Gastrocnemius medialis (tissue), 4 donors: ENCODE results near the gene ACTR5. TPM values are rescaled to one million over a fixed set of nuclear protein-coding genes. Genes with fewer than 3 reads are reported as not detected.
A peak's percentile ranks its signal among the peaks of the same experiment; 100 is the strongest.

ENCODE experiments used
- ATAC-seq, 2 donors: fragments of 150-250 bp; one replicate each; pipeline ENCODE4 v1.9.1; 2016
- DNase-seq, 2 donors: peaks; one replicate each; pipeline ENCODE4 v3.0.0-alpha.2; 2019
- H3K27ac ChIP-seq, 4 donors: fragments of 200-600 bp; sonication (generic); 1 replicate in 1 of 4; 2 replicates in 3 of 4; pipeline ENCODE4 v1.5.1; 2016 to 2018; ENCODE audit warnings: mild to moderate bottlenecking in 2 of 4, moderate library complexity in 1 of 4
- H3K27me3 ChIP-seq, 3 donors: fragments of 200-600 bp; sonication (generic) in 2 of 3; 1 replicate in 1 of 3; 2 replicates in 2 of 3; pipeline versions ENCODE4 v1.5.1 to v1.6.0; 2016 to 2019; ENCODE audit warnings: mild to moderate bottlenecking in 1 of 3, moderate library complexity in 1 of 3
- H3K36me3 ChIP-seq, 2 donors: fragments of 200-600 bp; sonication (generic) in 1 of 2; one replicate each; pipeline ENCODE4 v1.5.1; 2017 to 2018
- H3K4me1 ChIP-seq, 2 donors: fragments of 200-600 bp; sonication (generic) in 1 of 2; one replicate each; pipeline ENCODE4 v1.5.1; 2016 to 2017; ENCODE audit warnings: mild to moderate bottlenecking in 2 of 2
- H3K4me3 ChIP-seq, 4 donors: fragments of 200-600 bp; sonication (generic) in 3 of 4; 1 replicate in 1 of 4; 2 replicates in 3 of 4; pipeline ENCODE4 v1.5.1; 2016 to 2019; ENCODE audit warnings: mild to moderate bottlenecking in 2 of 4
- H3K9me3 ChIP-seq, 3 donors: fragments of 200-600 bp; sonication (generic) in 2 of 3; 1 replicate in 1 of 3; 2 replicates in 2 of 3; pipeline ENCODE4 v1.5.1; 2016 to 2019
- CTCF ChIP-seq, 5 experiments: fragments of 450-650 bp in 3 of 5; fragments of 200-600 bp in 2 of 5; sonication (generic) in 2 of 5; IDR thresholded peaks in 4 of 5; conservative IDR thresholded peaks in 1 of 5; 1 replicate in 4 of 5; 2 replicates in 1 of 5; pipeline ENCODE4 v1.5.1; 2016 to 2019; ENCODE audit warnings: antibody characterized with exemption in 5 of 5, mild to moderate bottlenecking in 3 of 5, moderate library complexity in 3 of 5
- POLR2A ChIP-seq, 2 donors: fragments of 450-650 bp; IDR thresholded peaks; one replicate each; pipeline ENCODE4 v1.6.1; 2017; ENCODE audit warnings: antibody characterized with exemption in 2 of 2, mild to moderate bottlenecking in 2 of 2, moderate library complexity in 2 of 2
- in situ Hi-C, 4 donors: fragments of 200-750 bp; cut with MboI; loops; one replicate each; pipeline versions ENCODE4 v1.15.0 to v1.8.0; 2017; ENCODE audit warnings: low sequenced_read_pairs in 4 of 4
- intact Hi-C: fragments of 100-400 bp; cut with DNase I; formaldehyde crosslinking; loops from one replicate; pipeline ENCODE4 v1.15.1; 2023; ENCODE audit warnings: low total_unique reads
- total RNA-seq, 4 donors: library from RNA; depleted of rRNA; stranded (reverse); fragments of >200 nt; gene quantifications; one replicate each; pipeline versions ENCODE4 v1.1.0 to v1.2.3, GENCODE V29; 2016

Gene ACTR5
- total RNA-seq, 4 donors from 2014 or later: 6.3 to 10.0 (median 8.0) TPM

- H3K27me3 ChIP-seq: peaks cover 84 to 99% (median 95%) of the 10 kb centered on the region in 3 donors
- no peak for TF ChIP-seq CTCF (IDR thresholded peaks at IDR 0.05 in 4 of 5, conservative IDR thresholded peaks at IDR 0.05 in 1 of 5)
- TF ChIP-seq POLR2A (IDR thresholded peaks at IDR 0.05): no peak
- intact Hi-C loops: no loop called here
- no peak for ATAC-seq
- H3K4me3 ChIP-seq: no peak overlapping the region
- H3K4me1 ChIP-seq: peaks cover 0 to 6% of the 10 kb centered on the region in 2 donors
- H3K36me3 ChIP-seq: no peaks in the 10 kb centered on the region
- H3K9me3 ChIP-seq: no peaks in the 10 kb centered on the region
- DNase-seq: no peak
- in situ Hi-C loops: no loop called here
- H3K27ac ChIP-seq: no peak overlapping the region
These were observed 22.9 kb upstream of the ACTR5 start for GRCh38 chr20:38725148-38725901.

- Histone ChIP-seq H3K4me3 (no peak overlapping the region), H3K4me1 (peaks cover 0 to 14% of the 10 kb centered on the region in 2 donors), H3K27me3 (peaks cover 91 to 99% (median 99%) of the 10 kb centered on the region in 3 donors), H3K36me3 (no peaks in the 10 kb centered on the region), H3K27ac (no peak overlapping the region), H3K9me3 (no peaks in the 10 kb centered on the region)
- ATAC-seq: no peak
- TF ChIP-seq POLR2A (IDR thresholded peaks at IDR 0.05) (no peak), CTCF (IDR thresholded peaks at IDR 0.05 in 4 of 5, conservative IDR thresholded peaks at IDR 0.05 in 1 of 5) (peak in 3 of 5 experiments; percentile 23 to 33 (median 28))
- intact Hi-C loops (no loop called here), in situ Hi-C loops (no loop called here)
- no peak for DNase-seq
These were observed 22.1 kb upstream of the ACTR5 start for GRCh38 chr20:38725931-38726803.

GRCh38 chr20:38726804-38727606 is 21.3 kb upstream of the ACTR5 start:
- Histone ChIP-seq H3K27ac (no peak overlapping the region), H3K4me3 (no peak overlapping the region), H3K36me3 (no peaks in the 10 kb centered on the region), H3K9me3 (no peaks in the 10 kb centered on the region), H3K4me1 (peaks cover 0 to 17% of the 10 kb centered on the region in 2 donors), H3K27me3 (peaks cover 96 to 99% (median 99%) of the 10 kb centered on the region in 3 donors)
- intact Hi-C loops (no loop called here), in situ Hi-C loops (no loop called here)
- no peak for ATAC-seq
- DNase-seq: no peak
- TF ChIP-seq CTCF (IDR thresholded peaks at IDR 0.05 in 4 of 5, conservative IDR thresholded peaks at IDR 0.05 in 1 of 5) (no peak), POLR2A (IDR thresholded peaks at IDR 0.05) (no peak)

- in situ Hi-C loops: no loop called here
- Histone ChIP-seq H3K36me3 (no peaks in the 10 kb centered on the region), H3K4me3 (no peak overlapping the region), H3K27me3 (peaks cover 96 to 100% (median 98%) of the 10 kb centered on the region in 3 donors), H3K4me1 (peaks cover 0 to 17% of the 10 kb centered on the region in 2 donors), H3K27ac (no peak overlapping the region), H3K9me3 (no peaks in the 10 kb centered on the region)
- ATAC-seq (no peak), DNase-seq (no peak)
- intact Hi-C loops: no loop called here
- TF ChIP-seq POLR2A (IDR thresholded peaks at IDR 0.05) (no peak), CTCF (IDR thresholded peaks at IDR 0.05 in 4 of 5, conservative IDR thresholded peaks at IDR 0.05 in 1 of 5) (no peak)
These were observed 20.6 kb upstream of the ACTR5 start for GRCh38 chr20:38727607-38728190.
